Measurements from ENCODE around the gene TGIF2.

- no peak for TF ChIP-seq POLR2A (IDR thresholded peaks at IDR 0.05)
- TF ChIP-seq, protein P1, sequence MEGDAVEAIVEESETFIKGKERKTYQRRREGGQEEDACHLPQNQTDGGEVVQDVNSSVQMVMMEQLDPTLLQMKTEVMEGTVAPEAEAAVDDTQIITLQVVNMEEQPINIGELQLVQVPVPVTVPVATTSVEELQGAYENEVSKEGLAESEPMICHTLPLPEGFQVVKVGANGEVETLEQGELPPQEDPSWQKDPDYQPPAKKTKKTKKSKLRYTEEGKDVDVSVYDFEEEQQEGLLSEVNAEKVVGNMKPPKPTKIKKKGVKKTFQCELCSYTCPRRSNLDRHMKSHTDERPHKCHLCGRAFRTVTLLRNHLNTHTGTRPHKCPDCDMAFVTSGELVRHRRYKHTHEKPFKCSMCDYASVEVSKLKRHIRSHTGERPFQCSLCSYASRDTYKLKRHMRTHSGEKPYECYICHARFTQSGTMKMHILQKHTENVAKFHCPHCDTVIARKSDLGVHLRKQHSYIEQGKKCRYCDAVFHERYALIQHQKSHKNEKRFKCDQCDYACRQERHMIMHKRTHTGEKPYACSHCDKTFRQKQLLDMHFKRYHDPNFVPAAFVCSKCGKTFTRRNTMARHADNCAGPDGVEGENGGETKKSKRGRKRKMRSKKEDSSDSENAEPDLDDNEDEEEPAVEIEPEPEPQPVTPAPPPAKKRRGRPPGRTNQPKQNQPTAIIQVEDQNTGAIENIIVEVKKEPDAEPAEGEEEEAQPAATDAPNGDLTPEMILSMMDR (IDR thresholded peaks at IDR 0.05) = no peak
Observed at GRCh38 chr20:36548006-36548315, 25.4 kb upstream of the TGIF2 start.

Measured in lower leg skin (tissue), 3 donors.